Right renal cortex interstitium (tissue), 3 donors: Measurements from ENCODE around the gene SYTL2. TPM values are rescaled to one million over a fixed set of nuclear protein-coding genes. Genes with fewer than 3 reads are reported as not detected.
"Not testable (repeated sequence)": the region's sequence is repeated elsewhere in the genome, so short reads cannot be mapped to it uniquely, and the experiment has no call there.

Experiments used
- DNase-seq, 3 donors: peaks; one replicate each; pipeline ENCODE4 v3.0.0-alpha.2; 2013; ENCODE audit warnings: low read depth in 3 of 3, low spot score in 2 of 3
- polyA plus RNA-seq, 3 donors: library from polyadenylated mRNA; unstranded; fragments of 120-200 nt; gene quantifications; one replicate each; pipeline ENCODE4 v1.2.1, GENCODE V29; 2013; ENCODE audit not compliant: insufficient read length in 3 of 3

Gene SYTL2
- polyA plus RNA-seq, 3 donors, result 69.4 to 76.6 (median 69.6) TPM

DNA sequence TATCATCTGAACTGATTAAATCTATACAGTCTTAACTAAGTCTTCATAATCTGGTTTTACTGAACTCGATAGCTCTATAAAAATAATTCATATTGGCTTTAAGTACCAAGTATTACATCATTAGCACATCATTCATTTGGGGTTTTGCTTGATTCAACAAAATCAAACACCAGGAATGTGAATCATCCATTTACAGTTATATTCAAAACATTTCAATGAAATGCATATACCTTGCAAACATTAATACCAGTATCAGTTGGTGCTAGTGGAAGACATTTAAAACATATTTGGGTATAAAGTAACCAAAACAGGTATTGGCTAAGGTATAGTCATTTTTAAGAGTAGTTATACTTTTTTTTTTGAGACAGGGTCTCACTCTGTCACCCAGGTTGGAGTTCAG, 112.7 kb downstream of the SYTL2 start:
- no peak for DNase-seq

DNA sequence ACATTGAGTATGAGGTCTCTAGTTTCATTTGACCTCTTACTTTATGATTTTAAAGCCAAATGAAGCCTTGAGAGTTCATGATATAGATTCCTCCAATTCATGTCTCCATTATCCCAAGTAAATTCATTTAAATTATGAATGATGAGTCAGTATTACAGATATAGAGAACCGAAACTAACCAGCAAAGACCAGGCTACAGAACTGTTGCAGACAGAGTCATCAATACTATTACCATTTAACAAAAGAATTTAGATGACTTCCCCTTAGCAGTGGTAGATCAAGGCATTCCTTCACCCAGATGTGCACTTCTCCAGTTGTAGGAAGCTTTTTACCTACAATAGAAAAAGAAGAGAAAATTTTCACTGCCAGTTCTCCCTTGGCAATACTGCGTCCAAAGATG, 113.2 kb downstream of the SYTL2 start:
- no peak for DNase-seq

DNA sequence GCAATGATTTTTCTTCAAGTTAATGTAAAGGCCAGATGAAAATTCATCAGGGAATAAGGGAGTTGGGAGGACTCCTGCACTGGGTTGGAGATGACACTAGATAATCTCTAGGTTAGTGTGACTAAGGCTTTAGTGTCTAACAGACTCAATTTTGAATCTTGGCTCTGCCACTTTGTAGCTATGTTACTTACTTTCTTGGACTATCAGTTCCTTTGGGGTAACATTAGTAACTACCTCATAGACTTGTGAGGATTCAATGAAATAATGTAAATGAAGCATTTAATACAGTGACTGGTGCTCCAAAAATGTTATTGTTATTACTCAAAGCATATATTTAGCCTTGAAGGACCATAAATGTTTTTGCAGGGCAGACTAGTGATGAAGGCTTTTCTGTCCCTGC, 115.4 kb downstream of the SYTL2 start:
- DNase-seq, result no peak

DNA sequence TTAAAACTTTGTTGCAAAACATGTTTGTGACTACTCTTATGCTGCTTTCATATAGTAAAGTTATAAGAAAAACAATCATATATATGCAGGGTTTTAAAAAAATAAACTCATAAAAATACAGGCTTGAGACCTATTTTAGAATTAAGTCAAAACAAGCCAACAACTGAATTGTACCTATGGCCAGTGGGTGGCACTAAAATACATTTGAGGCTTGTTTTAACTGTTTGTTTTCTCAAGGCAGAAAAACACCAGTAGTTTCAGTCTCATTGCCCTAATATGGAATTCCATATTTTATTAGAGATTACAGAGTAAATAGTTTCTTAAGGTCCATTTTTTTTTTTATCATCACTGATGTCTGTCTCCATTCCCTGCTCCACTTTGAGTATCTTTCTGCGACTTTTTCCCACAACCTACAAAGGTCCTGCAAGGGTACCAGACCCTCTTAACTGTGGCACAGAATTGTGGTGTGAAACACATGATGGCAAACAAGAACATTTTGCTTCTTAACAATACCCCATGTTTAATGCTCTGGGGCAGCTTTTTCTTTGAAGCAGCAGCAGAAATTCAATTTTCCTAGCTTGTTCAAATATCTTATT, 116.5 kb downstream of the SYTL2 start:
- DNase-seq, result no peak

DNA sequence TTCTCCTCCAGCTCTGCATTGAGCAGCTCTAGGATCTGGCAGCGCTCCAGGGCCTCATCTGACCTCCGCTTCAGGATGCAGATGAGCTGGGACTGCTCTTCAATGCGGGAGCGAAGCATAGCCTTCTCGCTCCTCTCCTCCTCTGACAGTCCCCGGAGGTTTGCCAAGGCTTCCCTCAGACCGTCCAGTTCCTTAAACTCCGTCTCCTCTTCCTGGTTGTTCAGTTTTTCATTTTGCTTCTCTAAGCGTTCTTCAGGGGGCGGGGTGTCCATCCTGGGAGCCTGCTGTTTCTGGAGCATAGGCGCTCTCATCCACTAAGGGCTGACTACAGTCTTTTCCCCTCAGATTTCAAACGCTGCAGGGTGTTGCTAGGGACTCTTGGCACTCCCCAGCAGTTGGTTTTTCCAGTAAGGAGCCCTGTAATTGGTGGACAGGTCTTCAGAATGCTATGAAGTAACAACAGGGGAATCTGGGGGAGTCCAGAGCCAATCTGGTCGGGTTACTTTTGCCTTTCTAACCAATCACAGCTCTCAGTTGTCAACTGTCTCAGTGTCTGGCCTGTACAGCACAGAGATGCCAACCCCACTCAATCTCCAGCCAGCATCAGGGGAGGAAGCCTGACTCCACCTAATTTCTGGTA, 125.0 kb downstream of the SYTL2 start, which contains the start of gene CCDC89:
TSS of gene CCDC89 (minus strand) at position 376 of the 640 bp plus-strand sequence. CDS start at position 311, 65 bp downstream.
- DNase-seq, result peak; percentile 66 to 87 (median 81)

GRCh38 chr11:85685125-85685819, 125.7 kb downstream of the SYTL2 start:
- peak in 2 of 3 donors; percentile 56 to 66 for DNase-seq

DNA sequence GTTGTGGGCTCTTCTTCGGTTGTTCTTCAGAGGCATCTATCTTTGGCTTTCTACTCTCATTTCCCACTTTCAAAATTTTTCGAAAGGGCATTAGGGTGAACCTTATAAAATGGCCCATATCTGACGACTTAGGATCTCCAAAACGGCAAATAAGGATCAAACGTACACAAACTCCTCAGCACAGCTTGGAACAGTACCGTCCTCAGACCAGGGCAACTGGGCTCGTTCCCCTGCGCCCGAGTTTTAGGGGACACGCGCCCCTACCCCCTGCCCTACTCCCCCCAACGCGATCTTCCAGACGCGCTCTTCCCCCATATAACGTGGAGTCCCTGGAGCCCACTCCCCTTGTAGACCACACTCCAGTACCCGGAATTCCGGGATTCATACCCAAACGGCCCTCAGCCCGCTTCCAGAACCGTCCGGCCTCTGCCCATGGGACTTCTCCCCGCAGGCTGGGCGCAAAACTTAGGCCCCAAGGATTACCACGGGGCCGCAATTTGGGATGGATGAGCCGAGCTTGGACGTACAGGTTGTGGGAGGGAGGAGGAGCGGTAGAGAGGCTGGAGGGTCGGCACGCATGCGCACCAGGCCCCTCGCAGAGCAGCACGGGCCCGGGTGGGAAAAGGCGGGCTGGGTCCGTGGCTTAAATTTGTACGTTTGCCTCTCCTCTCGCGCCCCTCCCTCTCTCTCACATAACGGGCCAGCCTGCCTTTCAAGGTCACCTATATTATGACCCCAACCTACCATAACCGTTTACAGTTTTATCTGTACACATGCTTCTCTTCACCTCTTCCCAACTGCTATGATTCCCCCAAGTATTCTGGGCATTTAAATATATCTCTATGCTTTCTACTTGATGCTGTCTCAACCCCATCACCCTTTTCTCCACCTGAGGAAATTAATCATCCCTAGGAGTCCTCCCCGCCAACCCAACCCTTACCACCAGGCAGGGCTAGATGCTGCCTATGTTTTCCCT, 128.3 kb downstream of the SYTL2 start:
- DNase-seq, result peak in 1 of 3 donors; percentile 57

DNA sequence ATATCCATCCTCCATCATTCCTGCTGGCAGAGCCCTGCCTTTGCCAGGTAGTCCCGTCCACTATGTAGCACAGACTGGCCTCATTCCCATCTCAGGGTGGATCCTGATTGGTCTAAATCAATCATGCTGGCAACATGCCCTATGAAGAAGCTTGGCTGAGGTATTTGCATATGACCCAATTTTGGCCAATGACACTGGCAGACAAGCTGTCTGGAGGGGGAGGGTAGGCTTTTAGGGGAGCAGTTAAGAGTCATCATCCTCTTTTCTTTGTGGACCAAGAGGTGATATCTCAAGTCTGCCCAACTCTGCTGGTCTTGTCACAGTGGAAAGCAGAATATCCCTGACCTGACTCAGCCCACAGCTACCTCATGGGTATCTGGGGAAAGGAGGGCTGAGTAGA, 130.0 kb downstream of the SYTL2 start:
- no peak for DNase-seq

DNA sequence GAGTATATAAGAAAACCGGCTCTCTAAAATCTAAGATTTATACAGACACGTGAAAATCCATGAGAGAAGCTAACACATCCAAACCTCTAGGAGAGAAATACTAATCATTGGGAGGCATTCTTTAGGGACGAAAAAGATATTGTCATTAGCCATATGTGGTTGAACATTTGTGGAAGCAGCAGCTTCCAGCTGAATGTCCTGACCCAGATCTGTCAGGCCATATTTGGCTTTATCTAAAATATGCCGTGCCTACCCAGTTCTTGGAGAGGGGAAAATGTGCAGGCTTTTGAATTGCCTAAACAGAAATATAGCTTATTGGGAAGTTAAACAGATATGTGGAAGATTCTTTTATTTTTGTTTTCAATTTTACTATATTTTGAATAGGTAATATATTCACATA, 131.4 kb downstream of the SYTL2 start:
- no peak for DNase-seq

GRCh38 chr11:85673393-85673792, 137.5 kb downstream of the SYTL2 start:
- DNase-seq, result no peak

DNA sequence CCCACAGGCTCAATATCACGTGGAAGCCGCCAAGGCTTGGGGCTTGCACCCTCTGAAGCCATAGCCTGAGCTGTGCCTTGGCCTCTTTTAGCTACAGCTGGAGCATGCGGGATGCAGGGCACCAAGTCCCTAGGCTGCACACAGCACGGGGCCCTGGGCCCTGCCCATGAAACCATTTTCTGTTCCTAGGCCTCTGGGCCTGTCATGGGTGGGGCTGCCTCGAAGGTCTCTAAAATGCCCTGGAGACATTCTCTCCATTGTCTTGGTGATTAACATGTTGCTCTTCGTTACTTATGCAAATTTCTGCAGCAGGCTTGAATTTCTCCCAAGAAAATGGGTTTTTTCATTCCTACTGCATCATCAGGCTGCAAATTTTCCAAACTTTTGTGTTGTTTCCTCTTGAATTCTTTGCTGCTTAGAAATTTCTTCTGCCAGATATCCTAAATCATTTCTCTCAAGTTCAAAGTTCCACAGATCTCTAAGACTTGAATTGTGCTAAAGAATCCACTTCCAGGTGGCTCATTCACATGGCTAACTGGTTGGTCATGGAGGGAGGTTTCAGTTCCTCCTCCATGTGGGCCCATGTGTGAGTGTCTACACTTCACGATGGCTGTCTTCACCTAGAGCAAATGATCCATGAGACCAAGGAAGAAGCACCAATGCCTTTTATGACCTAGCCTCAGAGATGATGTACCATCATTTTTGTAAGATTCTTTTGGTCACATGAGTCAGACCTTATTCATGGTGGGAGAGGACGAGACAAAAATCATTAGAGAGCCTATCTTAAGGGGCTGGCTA, 138.6 kb downstream of the SYTL2 start:
- no peak for DNase-seq

- not testable (repeated sequence) for DNase-seq
Observed at GRCh38 chr11:85670949-85671663, 139.8 kb downstream of the SYTL2 start.

GRCh38 chr11:85668157-85668556, 142.8 kb downstream of the SYTL2 start:
- DNase-seq, result no peak

- DNase-seq, result no peak
Observed at GRCh38 chr11:85666687-85667086, 144.3 kb downstream of the SYTL2 start.

DNA sequence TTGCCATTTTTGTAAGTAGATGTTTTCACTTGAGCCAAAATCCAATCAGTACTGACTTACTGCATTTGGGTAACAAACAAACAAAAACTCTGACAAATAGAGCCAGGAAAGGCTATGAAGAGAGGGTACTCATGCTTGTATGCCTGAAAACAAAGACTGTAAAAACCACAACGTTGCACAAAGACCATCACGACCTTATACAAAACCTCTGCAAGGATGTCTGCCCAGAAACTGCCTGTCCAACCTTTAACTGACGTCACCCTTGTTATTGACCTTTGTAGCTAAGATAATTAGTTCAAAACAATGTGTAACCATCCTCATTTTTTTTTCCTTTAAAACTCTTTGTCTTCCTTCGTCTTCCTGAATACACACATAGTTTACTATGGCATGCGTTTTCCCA, 145.2 kb downstream of the SYTL2 start:
- no peak for DNase-seq

GRCh38 chr11:85664615-85665481, 146.1 kb downstream of the SYTL2 start, which contains the start of gene CREBZF:
Gene CREBZF, minus strand, starts transcription at chr11:85665129. Its CDS starts 254 bp downstream, at chr11:85664875.
- peak; percentile 89 to 95 (median 92) for DNase-seq

DNA sequence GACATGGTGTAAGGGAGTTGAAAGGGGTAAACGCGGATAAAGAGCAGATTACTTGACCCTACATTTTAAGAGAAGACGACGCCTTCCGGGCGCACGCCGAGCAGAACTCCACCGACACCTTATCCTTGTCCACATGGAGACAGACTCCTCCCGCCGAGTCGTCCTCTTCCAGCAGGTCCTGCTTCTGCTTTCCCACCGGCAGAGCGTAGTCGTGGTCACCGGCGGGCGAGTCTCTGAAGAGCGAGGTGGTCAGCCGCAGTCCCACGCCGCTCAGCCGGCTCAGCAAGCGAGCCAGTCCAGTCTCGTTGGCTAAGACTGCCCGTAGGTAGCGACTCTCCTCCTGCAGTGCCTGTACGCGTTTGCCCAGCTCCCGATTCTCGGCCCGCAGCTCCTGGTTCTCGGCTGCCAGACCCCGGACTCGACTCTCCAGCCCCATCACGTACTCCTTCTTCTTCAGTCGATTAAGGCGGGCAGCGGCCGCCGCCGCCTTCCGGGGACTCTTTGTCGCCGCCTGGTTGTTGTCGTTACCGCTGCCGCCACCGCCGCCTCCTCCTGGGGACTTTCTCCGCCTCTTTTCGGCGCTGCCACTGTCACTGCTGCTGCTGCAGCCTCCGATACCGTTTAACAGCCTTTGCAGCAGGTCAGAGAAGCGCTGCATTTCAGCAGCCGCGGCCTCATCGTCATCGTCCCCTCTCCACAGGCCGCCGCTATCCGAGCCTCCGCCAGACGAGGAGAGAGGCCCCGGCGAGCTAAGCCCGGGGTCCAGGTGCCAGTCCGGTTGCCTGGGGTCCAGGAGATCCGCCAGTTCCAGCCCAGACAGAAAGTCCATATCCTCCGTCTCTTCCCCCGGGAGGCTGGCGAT, 147.0 kb downstream of the SYTL2 start:
- DNase-seq, result peak in 1 of 3 donors; percentile 66
